IgD-negative memory B cell (primary cell): ENCODE measurements around the gene RGS2. TPM values are rescaled to one million over a fixed set of nuclear protein-coding genes. Genes with fewer than 3 reads are reported as not detected.

ENCODE experiments used
- H3K27ac Mint-ChIP-seq, 3 donors: one replicate each; pipeline ENCODE4 v1.8.0; 2020 to 2022; ENCODE audit warnings: mild to moderate bottlenecking in 3 of 3, mixed read lengths in 3 of 3, moderate library complexity in 1 of 3
- H3K27me3 Mint-ChIP-seq: one replicate; pipeline ENCODE4 v1.8.0; 2021; ENCODE audit warnings: mixed read lengths
- H3K36me3 Mint-ChIP-seq: one replicate; pipeline ENCODE4 v1.8.0; 2020; ENCODE audit warnings: mild to moderate bottlenecking, mixed read lengths
- H3K4me1 Mint-ChIP-seq, 3 donors: one replicate each; pipeline ENCODE4 v1.8.0; 2020 to 2022; ENCODE audit warnings: mixed read lengths in 3 of 3, mild to moderate bottlenecking in 1 of 3
- H3K4me3 Mint-ChIP-seq, 4 donors: one replicate each; pipeline ENCODE4 v1.8.0; 2020 to 2022; ENCODE audit warnings: mild to moderate bottlenecking in 4 of 4, mixed read lengths in 4 of 4, moderate library complexity in 3 of 4
- H3K9me3 Mint-ChIP-seq, 3 donors: one replicate each; pipeline ENCODE4 v1.8.0; 2020 to 2021; ENCODE audit warnings: mixed read lengths in 3 of 3, mild to moderate bottlenecking in 1 of 3
- polyA plus RNA-seq: library from polyadenylated mRNA; unstranded; fragments of 300-500 nt; fragmentation: Illumina TruSeq; gene quantifications from one replicate; pipeline ENCODE4 v1.2.3, GENCODE V29; 2021

RGS2 gene
- polyA plus RNA-seq, 1 donor from 2014 or later: 244 TPM

- Mint-ChIP-seq H3K36me3 (peaks cover 4% of the 10 kb centered on the region), H3K27me3 (no peaks in the 10 kb centered on the region)
Observed at GRCh38 chr1:192808163-192808517, 699 bp upstream of the RGS2 start.

GRCh38 chr1:192809307-192810252 lies 741 bp downstream of the RGS2 start:
- no peaks in the 10 kb centered on the region for H3K9me3 Mint-ChIP-seq
- peaks cover 4% of the 10 kb centered on the region for H3K36me3 Mint-ChIP-seq
- H3K27ac Mint-ChIP-seq: peak overlapping the region; percentile 87 to 98 (median 94)
- peak overlapping the region; percentile 95 to 99 (median 96) for H3K4me3 Mint-ChIP-seq
- H3K4me1 Mint-ChIP-seq: peaks cover 30 to 32% (median 32%) of the 10 kb centered on the region in 3 donors
- H3K27me3 Mint-ChIP-seq: no peaks in the 10 kb centered on the region

More at GRCh38 chr1:192808163-192808517, 699 bp upstream of the RGS2 start:
- peaks cover 30 to 32% (median 32%) of the 10 kb centered on the region in 3 donors for H3K4me1 Mint-ChIP-seq
- H3K4me3 Mint-ChIP-seq: peak overlapping the region; percentile 95 to 99 (median 96)
- no peaks in the 10 kb centered on the region for H3K9me3 Mint-ChIP-seq
- H3K27ac Mint-ChIP-seq: peak overlapping the region; percentile 87 to 98 (median 94)

GRCh38 chr1:192810253-192810880 lies 1.5 kb downstream of the RGS2 start:
- Mint-ChIP-seq H3K4me3 (peak overlapping the region; percentile 95 to 99 (median 96)), H3K4me1 (peaks cover 30 to 32% (median 32%) of the 10 kb centered on the region in 3 donors), H3K27ac (peak overlapping the region; percentile 48 to 98 (median 87)), H3K36me3 (peaks cover 4% of the 10 kb centered on the region), H3K27me3 (no peaks in the 10 kb centered on the region), H3K9me3 (no peaks in the 10 kb centered on the region)

GRCh38 chr1:192811006-192811405 lies 2.2 kb downstream of the RGS2 start:
- Mint-ChIP-seq H3K9me3 (no peaks in the 10 kb centered on the region), H3K4me1 (peaks cover 30 to 32% (median 30%) of the 10 kb centered on the region in 3 donors), H3K4me3 (peak overlapping the region in 2 of 4 donors; percentile 70 to 97), H3K27me3 (no peaks in the 10 kb centered on the region), H3K36me3 (peaks cover 4% of the 10 kb centered on the region), H3K27ac (no peak overlapping the region)

GRCh38 chr1:192811594-192812239 lies 2.9 kb downstream of the RGS2 start:
- Mint-ChIP-seq H3K4me1 (peaks cover 26 to 31% (median 28%) of the 10 kb centered on the region in 3 donors), H3K9me3 (no peaks in the 10 kb centered on the region), H3K27ac (peak overlapping the region in 1 of 3 donors; percentile 33), H3K27me3 (no peaks in the 10 kb centered on the region), H3K36me3 (peaks cover 4% of the 10 kb centered on the region), H3K4me3 (peak overlapping the region in 1 of 4 donors; percentile 34)

GRCh38 chr1:192812420-192813209 lies 3.8 kb downstream of the RGS2 start:
- Mint-ChIP-seq H3K4me3 (no peak overlapping the region), H3K27ac (no peak overlapping the region)

GRCh38 chr1:192814805-192815204 lies 6.0 kb downstream of the RGS2 start:
- peaks cover 4% of the 10 kb centered on the region for H3K36me3 Mint-ChIP-seq
- peaks cover 6 to 7% (median 6%) of the 10 kb centered on the region in 3 donors for H3K4me1 Mint-ChIP-seq
- H3K9me3 Mint-ChIP-seq: no peaks in the 10 kb centered on the region
- no peak overlapping the region for H3K27ac Mint-ChIP-seq
- H3K4me3 Mint-ChIP-seq: no peak overlapping the region
- no peaks in the 10 kb centered on the region for H3K27me3 Mint-ChIP-seq

More at GRCh38 chr1:192812420-192813209, 3.8 kb downstream of the RGS2 start:
- Mint-ChIP-seq H3K4me1 (peaks cover 20 to 22% (median 20%) of the 10 kb centered on the region in 3 donors), H3K9me3 (no peaks in the 10 kb centered on the region), H3K27me3 (no peaks in the 10 kb centered on the region), H3K36me3 (peaks cover 4% of the 10 kb centered on the region)

GRCh38 chr1:192817246-192817645 lies 8.4 kb downstream of the RGS2 start:
- no peak overlapping the region for H3K4me3 Mint-ChIP-seq

GRCh38 chr1:192821296-192821695 lies 12.5 kb downstream of the RGS2 start:
- no peaks in the 10 kb centered on the region for H3K9me3 Mint-ChIP-seq
- peaks cover 1% of the 10 kb centered on the region for H3K36me3 Mint-ChIP-seq
- H3K4me3 Mint-ChIP-seq: no peak overlapping the region
- H3K4me1 Mint-ChIP-seq: no peaks in the 10 kb centered on the region
- no peak overlapping the region for H3K27ac Mint-ChIP-seq
- peaks cover 11% of the 10 kb centered on the region for H3K27me3 Mint-ChIP-seq

More at GRCh38 chr1:192817246-192817645, 8.4 kb downstream of the RGS2 start:
- Mint-ChIP-seq H3K27ac (no peak overlapping the region), H3K27me3 (peaks cover 4% of the 10 kb centered on the region), H3K9me3 (no peaks in the 10 kb centered on the region), H3K36me3 (no peaks in the 10 kb centered on the region), H3K4me1 (no peaks in the 10 kb centered on the region)

GRCh38 chr1:192824511-192824910 lies 15.7 kb downstream of the RGS2 start:
- no peaks in the 10 kb centered on the region for H3K4me1 Mint-ChIP-seq
- H3K27me3 Mint-ChIP-seq: peaks cover 15% of the 10 kb centered on the region
- no peak overlapping the region for H3K27ac Mint-ChIP-seq
- H3K4me3 Mint-ChIP-seq: no peak overlapping the region
- H3K36me3 Mint-ChIP-seq: peaks cover 1% of the 10 kb centered on the region
- H3K9me3 Mint-ChIP-seq: no peaks in the 10 kb centered on the region

GRCh38 chr1:192826791-192827546 lies 18.1 kb downstream of the RGS2 start:
- Mint-ChIP-seq H3K9me3 (no peaks in the 10 kb centered on the region), H3K4me1 (peaks cover 0 to 1% (median 0%) of the 10 kb centered on the region in 3 donors), H3K36me3 (peaks cover 1% of the 10 kb centered on the region), H3K27me3 (peaks cover 11% of the 10 kb centered on the region), H3K4me3 (no peak overlapping the region), H3K27ac (no peak overlapping the region)

- H3K9me3 Mint-ChIP-seq: no peaks in the 10 kb centered on the region
- no peak overlapping the region for H3K27ac Mint-ChIP-seq
- no peak overlapping the region for H3K4me3 Mint-ChIP-seq
- peaks cover 0 to 1% (median 0%) of the 10 kb centered on the region in 3 donors for H3K4me1 Mint-ChIP-seq
- H3K27me3 Mint-ChIP-seq: peaks cover 4% of the 10 kb centered on the region
- H3K36me3 Mint-ChIP-seq: no peaks in the 10 kb centered on the region
Observed at GRCh38 chr1:192830595-192831246, 21.9 kb downstream of the RGS2 start.

GRCh38 chr1:192831706-192832355 lies 23.0 kb downstream of the RGS2 start:
- H3K27ac Mint-ChIP-seq: no peak overlapping the region

More at GRCh38 chr1:192831706-192832355, 23.0 kb downstream of the RGS2 start:
- H3K4me1 Mint-ChIP-seq: peaks cover 0 to 1% (median 0%) of the 10 kb centered on the region in 3 donors
- no peaks in the 10 kb centered on the region for H3K9me3 Mint-ChIP-seq
- H3K36me3 Mint-ChIP-seq: no peaks in the 10 kb centered on the region
- H3K4me3 Mint-ChIP-seq: no peak overlapping the region
- H3K27me3 Mint-ChIP-seq: peaks cover 4% of the 10 kb centered on the region
